Gastrocnemius medialis (tissue), 4 donors: ENCODE results near the gene CACNA1H. TPM values are rescaled to one million over a fixed set of nuclear protein-coding genes. Genes with fewer than 3 reads are reported as not detected.

Experiments
- ATAC-seq, 2 donors: fragments of 150-250 bp; one replicate each; pipeline ENCODE4 v1.9.1; 2016
- DNase-seq, 2 donors: peaks; one replicate each; pipeline ENCODE4 v3.0.0-alpha.2; 2019
- H3K27ac ChIP-seq, 4 donors: fragments of 200-600 bp; sonication (generic); 1 replicate in 1 of 4; 2 replicates in 3 of 4; pipeline ENCODE4 v1.5.1; 2016 to 2018; ENCODE audit warnings: mild to moderate bottlenecking in 2 of 4, moderate library complexity in 1 of 4
- H3K27me3 ChIP-seq, 3 donors: fragments of 200-600 bp; sonication (generic) in 2 of 3; 1 replicate in 1 of 3; 2 replicates in 2 of 3; pipeline versions ENCODE4 v1.5.1 to v1.6.0; 2016 to 2019; ENCODE audit warnings: mild to moderate bottlenecking in 1 of 3, moderate library complexity in 1 of 3
- H3K36me3 ChIP-seq, 2 donors: fragments of 200-600 bp; sonication (generic) in 1 of 2; one replicate each; pipeline ENCODE4 v1.5.1; 2017 to 2018
- H3K4me1 ChIP-seq, 2 donors: fragments of 200-600 bp; sonication (generic) in 1 of 2; one replicate each; pipeline ENCODE4 v1.5.1; 2016 to 2017; ENCODE audit warnings: mild to moderate bottlenecking in 2 of 2
- H3K4me3 ChIP-seq, 4 donors: fragments of 200-600 bp; sonication (generic) in 3 of 4; 1 replicate in 1 of 4; 2 replicates in 3 of 4; pipeline ENCODE4 v1.5.1; 2016 to 2019; ENCODE audit warnings: mild to moderate bottlenecking in 2 of 4
- H3K9me3 ChIP-seq, 3 donors: fragments of 200-600 bp; sonication (generic) in 2 of 3; 1 replicate in 1 of 3; 2 replicates in 2 of 3; pipeline ENCODE4 v1.5.1; 2016 to 2019
- CTCF ChIP-seq, 5 experiments: fragments of 450-650 bp in 3 of 5; fragments of 200-600 bp in 2 of 5; sonication (generic) in 2 of 5; IDR thresholded peaks in 4 of 5; conservative IDR thresholded peaks in 1 of 5; 1 replicate in 4 of 5; 2 replicates in 1 of 5; pipeline ENCODE4 v1.5.1; 2016 to 2019; ENCODE audit warnings: antibody characterized with exemption in 5 of 5, mild to moderate bottlenecking in 3 of 5, moderate library complexity in 3 of 5
- POLR2A ChIP-seq, 2 donors: fragments of 450-650 bp; IDR thresholded peaks; one replicate each; pipeline ENCODE4 v1.6.1; 2017; ENCODE audit warnings: antibody characterized with exemption in 2 of 2, mild to moderate bottlenecking in 2 of 2, moderate library complexity in 2 of 2
- in situ Hi-C, 4 donors: fragments of 200-750 bp; cut with MboI; loops; one replicate each; pipeline versions ENCODE4 v1.15.0 to v1.8.0; 2017; ENCODE audit warnings: low sequenced_read_pairs in 4 of 4
- intact Hi-C: fragments of 100-400 bp; cut with DNase I; formaldehyde crosslinking; loops from one replicate; pipeline ENCODE4 v1.15.1; 2023; ENCODE audit warnings: low total_unique reads
- total RNA-seq, 4 donors: library from RNA; depleted of rRNA; stranded (reverse); fragments of >200 nt; gene quantifications; one replicate each; pipeline versions ENCODE4 v1.1.0 to v1.2.3, GENCODE V29; 2016

The CACNA1H gene
- total RNA-seq, 4 donors from 2014 or later: 3.7 to 12.8 (median 4.5) TPM

DNA sequence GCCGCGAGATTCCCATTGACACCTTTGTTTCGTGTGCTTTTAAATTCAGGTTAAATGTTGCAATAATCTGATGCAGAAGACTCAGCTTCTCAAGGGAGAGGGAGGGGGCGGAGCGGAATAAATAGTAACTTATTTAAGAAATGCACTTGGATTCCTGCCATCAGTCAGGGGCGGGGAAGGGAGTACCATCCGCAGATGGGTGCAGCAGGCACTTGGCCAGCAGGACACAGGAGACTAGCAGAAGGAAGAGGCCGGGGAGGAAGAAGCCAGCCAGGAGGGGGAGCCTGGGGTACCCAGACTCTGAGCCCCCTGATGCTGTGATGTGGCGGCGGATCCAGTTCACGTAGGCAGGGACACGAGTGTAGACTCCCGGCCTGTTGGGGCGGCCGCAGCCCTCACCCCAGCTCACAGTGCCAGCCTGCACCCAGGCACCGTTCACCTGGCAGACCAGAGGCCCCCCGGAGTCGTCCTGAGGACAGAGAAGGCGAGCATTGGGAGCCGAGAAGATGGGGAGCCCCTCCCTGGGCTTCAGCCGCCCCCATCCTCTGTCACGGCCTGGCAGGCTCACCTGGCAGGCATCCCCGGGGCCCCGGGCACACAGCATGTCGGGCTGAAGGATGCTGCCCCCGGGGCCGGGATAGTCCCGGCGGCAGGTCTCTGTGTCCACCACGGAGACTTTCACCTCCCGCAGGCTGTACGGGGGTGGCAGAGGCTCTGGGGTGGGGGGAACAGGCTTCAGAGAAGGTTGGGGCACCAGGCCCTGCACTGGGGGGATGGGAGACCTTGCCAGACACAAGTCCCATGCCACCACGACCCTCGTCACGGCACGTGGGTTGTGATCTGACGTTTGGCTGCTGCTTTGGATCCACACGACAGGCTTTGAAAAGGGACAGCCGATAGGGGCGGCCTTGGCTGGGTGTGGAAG, 69.0 kb downstream of the CACNA1H start:
- TF ChIP-seq CTCF (IDR thresholded peaks at IDR 0.05 in 4 of 5, conservative IDR thresholded peaks at IDR 0.05 in 1 of 5) (no peak), POLR2A (IDR thresholded peaks at IDR 0.05) (no peak)
- in situ Hi-C loops (no loop called here), intact Hi-C loops (no loop called here)
- H3K9me3 ChIP-seq: no peaks in the 10 kb centered on the region
- H3K4me3 ChIP-seq: no peak overlapping the region
- DNase-seq: no peak
- H3K27ac ChIP-seq: no peak overlapping the region
- no peak for ATAC-seq
- no peaks in the 10 kb centered on the region for H3K4me1 ChIP-seq
- no peaks in the 10 kb centered on the region for H3K36me3 ChIP-seq
- H3K27me3 ChIP-seq: peaks cover 0 to 5% (median 0%) of the 10 kb centered on the region in 3 donors

DNA sequence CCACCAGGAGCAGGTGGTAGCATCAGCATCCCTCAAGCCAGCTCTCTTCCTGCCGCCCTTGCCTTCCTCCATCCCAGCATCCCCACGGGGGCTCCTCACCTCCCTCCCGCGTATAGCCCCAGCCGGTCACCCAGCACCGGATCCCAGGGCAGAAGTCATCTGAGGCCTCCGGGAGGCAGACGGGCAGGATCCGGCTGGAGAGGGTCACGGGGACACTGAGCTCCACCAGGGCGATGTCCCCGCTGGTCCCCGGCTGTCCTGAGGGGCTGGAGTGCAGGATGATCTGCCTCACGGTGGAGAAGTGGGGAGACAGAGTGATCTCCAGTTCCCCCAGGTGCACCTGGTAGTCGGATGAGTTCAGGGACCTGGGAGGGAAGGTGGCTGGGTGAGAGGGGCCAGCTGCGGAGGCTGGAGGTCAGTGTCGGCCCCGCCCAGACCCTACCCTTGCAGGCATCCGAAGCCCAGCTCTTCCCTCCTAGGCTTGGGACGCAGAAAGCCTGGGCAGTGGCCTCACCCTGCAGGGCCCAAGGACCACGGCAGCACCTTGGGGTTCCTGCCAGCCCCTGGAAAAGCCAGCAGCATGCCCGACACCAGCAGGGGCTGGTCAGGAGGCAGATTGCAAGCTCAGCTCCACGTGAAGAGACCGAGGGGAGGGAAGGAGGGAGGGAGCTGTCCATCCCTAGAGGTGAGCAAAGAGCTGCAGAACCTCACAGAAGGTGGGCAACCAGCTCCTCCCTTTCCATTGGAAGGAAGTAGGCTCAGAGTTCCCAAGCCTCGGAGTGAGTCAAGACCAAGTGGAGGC, 69.8 kb downstream of the CACNA1H start:
- no peaks in the 10 kb centered on the region for H3K9me3 ChIP-seq
- no peak overlapping the region for H3K4me3 ChIP-seq
- H3K4me1 ChIP-seq: no peaks in the 10 kb centered on the region
- intact Hi-C loops: no loop called here
- H3K27ac ChIP-seq: no peak overlapping the region
- no peak for ATAC-seq
- in situ Hi-C loops: no loop called here
- peaks cover 0 to 5% (median 0%) of the 10 kb centered on the region in 3 donors for H3K27me3 ChIP-seq
- no peak for DNase-seq
- TF ChIP-seq POLR2A (IDR thresholded peaks at IDR 0.05) (no peak), CTCF (IDR thresholded peaks at IDR 0.05 in 4 of 5, conservative IDR thresholded peaks at IDR 0.05 in 1 of 5) (no peak)
- no peaks in the 10 kb centered on the region for H3K36me3 ChIP-seq

DNA sequence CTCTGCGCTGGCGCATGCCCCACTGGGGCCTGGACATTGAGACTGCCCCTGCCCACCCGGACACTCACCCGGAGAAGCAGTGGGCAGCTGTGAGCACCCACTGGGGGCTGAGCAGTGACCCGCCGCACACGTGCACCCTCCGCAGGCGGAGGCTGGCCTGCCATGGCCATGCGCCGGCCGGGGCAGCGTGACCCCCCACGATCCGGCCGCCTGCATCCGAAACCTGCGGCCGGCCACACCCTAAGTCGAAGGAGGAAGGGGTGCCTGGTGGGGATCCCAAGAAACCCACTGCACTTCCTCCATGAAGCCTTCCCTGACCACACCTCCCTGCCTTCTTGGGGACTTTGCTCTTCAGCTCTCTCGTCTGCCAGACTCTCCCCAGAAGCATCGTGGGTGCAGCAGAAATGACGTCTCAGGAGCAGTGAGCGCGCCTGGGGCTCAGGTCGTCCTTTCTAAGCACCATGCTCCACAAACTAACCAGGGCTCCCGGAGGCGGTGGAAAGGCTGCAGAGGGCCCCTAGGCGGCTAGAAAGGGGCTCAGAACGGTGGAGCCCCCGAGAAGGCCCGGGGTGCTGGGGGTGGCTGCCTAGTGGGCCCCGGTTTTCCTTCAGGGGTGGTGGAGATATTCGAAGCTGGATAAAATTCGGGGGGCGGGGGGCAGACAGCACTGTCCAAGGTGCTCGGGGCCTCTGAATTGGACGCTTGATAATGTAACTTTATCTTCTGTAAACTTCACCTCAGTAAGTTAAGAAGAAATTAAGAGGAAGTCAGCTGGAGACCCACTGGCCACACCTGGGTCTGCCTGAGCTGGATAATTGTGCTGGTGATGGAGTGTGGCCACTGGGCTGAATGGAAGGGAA, 70.7 kb downstream of the CACNA1H start:
- H3K36me3 ChIP-seq: no peaks in the 10 kb centered on the region
- intact Hi-C loops (no loop called here), in situ Hi-C loops (no loop called here)
- no peak overlapping the region for H3K4me3 ChIP-seq
- ATAC-seq: no peak
- H3K27ac ChIP-seq: no peak overlapping the region
- DNase-seq: no peak
- no peaks in the 10 kb centered on the region for H3K4me1 ChIP-seq
- TF ChIP-seq CTCF (IDR thresholded peaks at IDR 0.05 in 4 of 5, conservative IDR thresholded peaks at IDR 0.05 in 1 of 5) (no peak), POLR2A (IDR thresholded peaks at IDR 0.05) (no peak)
- no peaks in the 10 kb centered on the region for H3K9me3 ChIP-seq
- H3K27me3 ChIP-seq: peaks cover 0 to 5% (median 0%) of the 10 kb centered on the region in 3 donors

- H3K27ac ChIP-seq: no peak overlapping the region
These were observed 71.7 kb downstream of the CACNA1H start for GRCh38 chr16:1224558-1224957.

More at GRCh38 chr16:1224558-1224957, 71.7 kb downstream of the CACNA1H start:
- in situ Hi-C loops: no loop called here
- no peak overlapping the region for H3K4me3 ChIP-seq
- no peak for DNase-seq
- no peaks in the 10 kb centered on the region for H3K36me3 ChIP-seq
- H3K9me3 ChIP-seq: no peaks in the 10 kb centered on the region
- H3K27me3 ChIP-seq: peaks cover 0 to 5% (median 0%) of the 10 kb centered on the region in 3 donors
- no peak for ATAC-seq
- no peak for TF ChIP-seq CTCF (IDR thresholded peaks at IDR 0.05 in 4 of 5, conservative IDR thresholded peaks at IDR 0.05 in 1 of 5)
- no peaks in the 10 kb centered on the region for H3K4me1 ChIP-seq
- intact Hi-C loops: no loop called here
